K562 (cell line): ENCODE results near the gene IL10. TPM values are rescaled to one million over a fixed set of nuclear protein-coding genes. Genes with fewer than 3 reads are reported as not detected.
"Not testable (repeated sequence)": the region's sequence is repeated elsewhere in the genome, so short reads cannot be mapped to it uniquely, and the experiment has no call there.

Source experiments
- ATAC-seq: fragments of 200-7000 bp; cut with Tn5 transposase; 3 replicates; pipeline ENCODE4 v1.9.1; 2020; ENCODE audit warnings: moderate library complexity
- BruUV-seq: library from RNA; stranded (reverse); fragments of 400-500 nt; replicated peaks from 2 replicates; lab custom pipeline; 2021; lab: Mats Ljungman, UMichigan
- CTCF ChIA-PET: fragments of 300-600 bp; formaldehyde crosslinking; extraction: SDS; loops from one replicate; lab custom pipeline; 2021; ENCODE audit warnings: low intra/inter-chr PET ratio; lab: Yijun Ruan, JAX
- POLR2A ChIA-PET: fragments of 300-600, 350-650 bp; sonication (Branson Sonifier 250); formaldehyde crosslinking; extraction: SDS; loops from one replicate; lab custom pipeline; 2021; ENCODE audit warnings: antibody characterized with exemption, inconsistent platforms; lab: Yijun Ruan, JAX
- DNase-seq, 4 experiments: peaks; one replicate each; pipeline versions ENCODE4 v3.0.0 to v3.0.0-alpha.2; 2011 to 2018; ENCODE audit warnings: low spot score in 3 of 4, mixed read lengths in 3 of 4; ENCODE audit errors: extremely low read depth in 1 of 4
- FAIRE-seq: peaks from 2 replicates; lab custom pipeline; 2011; peaks lifted over from hg19 to GRCh38; lab: Jason Lieb, UNC
- H2AFZ ChIP-seq: 2 replicates; pipeline ENCODE4 v1.6.0; 2011; ENCODE audit warnings: low read depth, low read length, control low read depth, inconsistent platforms
- H3K27ac ChIP-seq: fragments of 200-600 bp; 3 replicates; pipeline ENCODE4 v1.8.0; 2011; ENCODE audit warnings: low read depth, mild to moderate bottlenecking, control low read depth, inconsistent platforms, low read length, moderate library complexity, mixed read lengths; ENCODE audit errors: extremely low read depth
- H3K27me3 ChIP-seq, 2 experiments: fragments of 300-600 bp in 1 of 2; 2 replicates in 1 of 2; 3 replicates in 1 of 2; pipeline versions ENCODE4 v1.6.0 to v1.8.0; 2011; ENCODE audit warnings: inconsistent platforms in 2 of 2, low read length in 2 of 2, mild to moderate bottlenecking in 1 of 2, mixed read lengths in 1 of 2, moderate library complexity in 1 of 2; ENCODE audit not compliant: control insufficient read depth in 2 of 2, insufficient read depth in 2 of 2
- H3K36me3 ChIP-seq: fragments of 300-600 bp; 3 replicates; pipeline ENCODE4 v1.8.0; 2011; ENCODE audit warnings: mild to moderate bottlenecking, low read length, inconsistent platforms; ENCODE audit not compliant: control insufficient read depth, insufficient read depth
- H3K4me1 ChIP-seq, 2 experiments: fragments of 200-600 bp in 1 of 2; replicated peaks in 1 of 2; 2 replicates in 1 of 2; 3 replicates in 1 of 2; pipeline versions ENCODE4 v1.5.1 to v1.8.0; 2011; ENCODE audit warnings: inconsistent platforms in 2 of 2, low read length in 2 of 2, mild to moderate bottlenecking in 1 of 2, mixed read lengths in 1 of 2, moderate library complexity in 1 of 2; ENCODE audit not compliant: control insufficient read depth in 2 of 2, insufficient read depth in 2 of 2
- H3K4me2 ChIP-seq: 2 replicates; pipeline ENCODE4 v1.6.1; 2011; ENCODE audit warnings: low read length, control low read depth, inconsistent platforms, mixed read lengths; ENCODE audit not compliant: insufficient read depth
- H3K4me3 ChIP-seq: fragments of 200-600 bp; sonication (generic), shearing (Covaris generic); 2 replicates; pipeline ENCODE4 v1.5.1; 2016; ENCODE audit warnings: control low read depth, inconsistent platforms
- H3K79me2 ChIP-seq: fragments of 200-600 bp; 3 replicates; pipeline ENCODE4 v1.8.0; 2011; ENCODE audit warnings: low read length, inconsistent platforms; ENCODE audit not compliant: control insufficient read depth, insufficient read depth
- H3K9ac ChIP-seq, 2 experiments: 2 replicates each; pipeline versions ENCODE4 v1.6.0 to v1.6.1; 2011; ENCODE audit warnings: low read depth in 2 of 2, low read length in 2 of 2, control low read depth in 1 of 2, inconsistent platforms in 1 of 2, mild to moderate bottlenecking in 1 of 2, mixed read lengths in 1 of 2; ENCODE audit not compliant: insufficient read depth in 1 of 2
- H3K9me1 ChIP-seq: one replicate; pipeline ENCODE4 v1.6.0; 2011; ENCODE audit warnings: inconsistent platforms, mild to moderate bottlenecking, low read length, moderate library complexity; ENCODE audit not compliant: control insufficient read depth, insufficient read depth
- H3K9me3 ChIP-seq: replicated peaks from 2 replicates; pipeline ENCODE4 v1.5.1; 2011; ENCODE audit warnings: low read depth, low read length, inconsistent platforms; ENCODE audit not compliant: control insufficient read depth, insufficient read depth
- H4K20me1 ChIP-seq: replicated peaks from 2 replicates; pipeline ENCODE4 v1.6.1; 2011; ENCODE audit warnings: low read length, inconsistent platforms, mixed read lengths; ENCODE audit not compliant: control insufficient read depth, insufficient read depth
- WGBS: fragments of 100-300 bp; shearing (Covaris generic); methylation state at CpG from one replicate; pipeline ENCODE4 v1.1.6; 2016; ENCODE audit warnings: low coverage, mixed read lengths; ENCODE audit not compliant: insufficient coverage; ENCODE audit errors: missing lambda C conversion rate; 5-methylcytosine and 5-hydroxymethylcytosine counted together
- in situ Hi-C: fragments of 300-500 bp; cut with MboI; formaldehyde crosslinking; loops from 4 replicates; pipeline ENCODE4 v1.15.0; 2018; ENCODE audit warnings: inconsistent platforms, mixed read lengths
- intact Hi-C: fragments of 100-400 bp; cut with micrococcal nuclease; formaldehyde crosslinking; loops from 2 replicates; pipeline ENCODE4 v1.14.2; 2022
- polyA plus RNA-seq, 8 experiments: library from polyadenylated mRNA; depleted of rRNA in 4 of 8; stranded (reverse) in 5 of 8; unstranded in 3 of 8; fragments of >200 nt; fragmentation: Nextera tagmentation in 2 of 8; fragmentation: Illumina TruSeq in 1 of 8; extraction: Ambion mirVana in 2 of 8; extraction: Trizol in 1 of 8; gene quantifications; 2 replicates each; pipeline versions ENCODE4 v1.2.1 to v1.2.3, GENCODE V29; 2011 to 2014; ENCODE audit warnings: inconsistent platforms in 1 of 8, missing spikeins in 1 of 8
- total RNA-seq, 7 experiments: library from RNA; depleted of rRNA in 6 of 7; stranded (reverse); fragments of >200 nt in 6 of 7; fragmentation: Illumina TruSeq in 2 of 7; extraction: Trizol in 2 of 7; gene quantifications; 2 replicates each; pipeline versions ENCODE4 v1.2.1 to v1.2.3, GENCODE V29; 2011 to 2021; ENCODE audit warnings: low replicate concordance in 1 of 7
- TF ChIP-seq, protein P1 (sequence below): IDR thresholded peaks from 2 replicates; pipeline ENCODE4 v1.6.1; 2016; ENCODE audit warnings: missing genetic modification characterization, missing compliant biosample characterization

IL10 gene
- total and polyA plus RNA-seq, 9 of the 15 experiments (the other 6 are each of a cell fraction or from before 2014, with no cell fraction given), result 0.29 TPM; not detected in 8

DNA sequence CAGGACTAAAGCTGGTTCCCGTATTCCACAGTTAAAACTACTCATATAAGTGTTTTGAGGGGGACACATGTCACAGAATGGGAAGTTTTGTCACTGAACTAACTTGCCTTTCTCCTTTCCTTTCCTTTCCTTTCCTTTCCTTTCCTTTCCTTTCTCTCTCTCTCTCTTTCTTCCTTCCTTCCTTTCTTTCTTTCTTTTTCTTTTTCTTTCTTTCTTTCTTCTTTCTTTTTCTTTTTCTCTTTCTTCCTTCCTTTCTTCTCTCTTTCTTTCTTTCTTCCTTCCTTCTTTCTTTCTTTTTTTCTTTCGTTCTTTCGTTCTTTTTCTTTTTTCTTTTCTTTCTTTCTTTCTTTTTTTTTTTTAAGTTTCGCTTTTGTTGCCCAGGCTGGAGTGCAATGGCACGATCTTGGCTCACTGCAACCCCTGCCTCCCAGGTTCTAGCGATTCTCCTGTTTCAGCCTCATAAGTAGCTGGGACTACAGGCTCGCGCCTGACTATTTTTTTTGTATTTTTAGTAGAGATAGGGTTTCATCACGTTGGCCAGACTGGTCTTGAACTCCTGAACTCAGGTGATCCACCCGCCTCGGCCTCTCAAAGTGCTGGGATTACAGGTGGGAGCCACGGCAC, 9.4 kb downstream of the IL10 start:
- WGBS, result 15% methylated on average over 11 of the region's 12 CpGs
- Histone ChIP-seq H3K27me3 (peaks cover 18 to 19% of the 10 kb centered on the region in 2 experiments), H3K4me1 (peaks cover 6 to 15% of the 10 kb centered on the region in 2 experiments)
- CTCF ChIA-PET, ATAC-seq, in situ Hi-C loops, H3K79me2 ChIP-seq, H3K9me3 ChIP-seq, BruUV-seq, H3K36me3 ChIP-seq, H4K20me1 ChIP-seq, DNase-seq, H3K9ac ChIP-seq, H3K4me2 ChIP-seq, H3K4me3 ChIP-seq, FAIRE-seq, H2AFZ ChIP-seq, H3K27ac ChIP-seq, intact Hi-C loops, H3K9me1 ChIP-seq: not testable (repeated sequence)
- POLR2A ChIA-PET, result interaction anchor here (0.5 kb wide), 1 partner anchor 707 kb away, joined by 3 read pairs; no protein-coding TSS in a partner anchor
- TF ChIP-seq, protein P1, sequence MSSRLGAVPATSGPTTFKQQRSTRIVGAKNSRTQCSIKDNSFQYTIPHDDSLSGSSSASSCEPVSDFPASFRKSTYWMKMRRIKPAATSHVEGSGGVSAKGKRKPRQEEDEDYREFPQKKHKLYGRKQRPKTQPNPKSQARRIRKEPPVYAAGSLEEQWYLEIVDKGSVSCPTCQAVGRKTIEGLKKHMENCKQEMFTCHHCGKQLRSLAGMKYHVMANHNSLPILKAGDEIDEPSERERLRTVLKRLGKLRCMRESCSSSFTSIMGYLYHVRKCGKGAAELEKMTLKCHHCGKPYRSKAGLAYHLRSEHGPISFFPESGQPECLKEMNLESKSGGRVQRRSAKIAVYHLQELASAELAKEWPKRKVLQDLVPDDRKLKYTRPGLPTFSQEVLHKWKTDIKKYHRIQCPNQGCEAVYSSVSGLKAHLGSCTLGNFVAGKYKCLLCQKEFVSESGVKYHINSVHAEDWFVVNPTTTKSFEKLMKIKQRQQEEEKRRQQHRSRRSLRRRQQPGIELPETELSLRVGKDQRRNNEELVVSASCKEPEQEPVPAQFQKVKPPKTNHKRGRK, result peak; percentile 98
